CD14-positive monocyte (primary cell): ENCODE data around the gene C13orf46. TPM values are rescaled to one million over a fixed set of nuclear protein-coding genes. Genes with fewer than 3 reads are reported as not detected.

Source experiments
- DNase-seq, 3 donors: peaks; one replicate each; pipeline ENCODE4 v3.0.0-alpha.2; 2011 to 2022
- H2AFZ ChIP-seq: 2 replicates; pipeline ENCODE4 v1.6.0; 2012; ENCODE audit warnings: mild to moderate bottlenecking, low read depth, low read length, inconsistent platforms; ENCODE audit not compliant: insufficient read depth, poor library complexity, severe bottlenecking
- H3K27ac ChIP-seq, 2 donors: 1 replicate in 1 of 2; 2 replicates in 1 of 2; pipeline ENCODE4 v1.5.1; 2012 to 2013; ENCODE audit warnings: low read length in 2 of 2, control low read depth in 1 of 2, inconsistent platforms in 1 of 2, low read depth in 1 of 2, mild to moderate bottlenecking in 1 of 2
- H3K27me3 ChIP-seq, 2 donors: one replicate each; pipeline versions ENCODE4 v1.6.0 to v1.6.1; 2011 to 2013; ENCODE audit warnings: low read length in 2 of 2; ENCODE audit not compliant: control insufficient read depth in 2 of 2, insufficient read depth in 2 of 2
- H3K36me3 ChIP-seq, 2 donors: replicated peaks in 1 of 2; 1 replicate in 1 of 2; 2 replicates in 1 of 2; pipeline versions ENCODE4 v1.5.1 to v1.6.1; 2012 to 2013; ENCODE audit warnings: low read length in 2 of 2, control low read depth in 1 of 2, inconsistent platforms in 1 of 2, mild to moderate bottlenecking in 1 of 2; ENCODE audit not compliant: insufficient read depth in 2 of 2, control insufficient read depth in 1 of 2
- H3K4me1 ChIP-seq, 2 donors: 1 replicate in 1 of 2; 2 replicates in 1 of 2; pipeline versions ENCODE4 v1.5.1 to v1.6.1; 2012 to 2013; ENCODE audit warnings: low read length in 2 of 2, control low read depth in 1 of 2, inconsistent platforms in 1 of 2, mild to moderate bottlenecking in 1 of 2, moderate library complexity in 1 of 2; ENCODE audit not compliant: insufficient read depth in 2 of 2, control insufficient read depth in 1 of 2
- H3K4me2 ChIP-seq: replicated peaks from 2 replicates; pipeline ENCODE3; 2012; ENCODE audit warnings: low read length, moderate library complexity, mild to moderate bottlenecking; ENCODE audit not compliant: poor library complexity, severe bottlenecking; ENCODE audit errors: extremely low read depth
- H3K4me3 ChIP-seq, 3 experiments: fragments of 200-600 bp in 1 of 3; sonication (generic) in 1 of 3; replicated peaks in 1 of 3; 1 replicate in 2 of 3; 2 replicates in 1 of 3; pipeline ENCODE4 v1.5.1; 2011 to 2013; ENCODE audit warnings: low read length in 3 of 3, mild to moderate bottlenecking in 3 of 3, control low read depth in 2 of 3, low read depth in 2 of 3, inconsistent platforms in 1 of 3, moderate library complexity in 1 of 3
- H3K79me2 ChIP-seq: 2 replicates; pipeline ENCODE4 v1.6.0; 2012; ENCODE audit warnings: mild to moderate bottlenecking, control low read depth, inconsistent platforms, low read length, moderate library complexity; ENCODE audit not compliant: insufficient read depth
- H3K9ac ChIP-seq: 2 replicates; pipeline ENCODE4 v1.6.0; 2017; ENCODE audit warnings: low read length, mild to moderate bottlenecking; ENCODE audit not compliant: insufficient read depth, poor library complexity, severe bottlenecking
- H3K9me3 ChIP-seq, 2 donors: replicated peaks in 1 of 2; 1 replicate in 1 of 2; 2 replicates in 1 of 2; pipeline versions ENCODE4 v1.5.1 to v1.6.1; 2012 to 2013; ENCODE audit warnings: low read length in 2 of 2, control low read depth in 1 of 2; ENCODE audit not compliant: control insufficient read depth in 1 of 2, insufficient read depth in 1 of 2
- H4K20me1 ChIP-seq: 2 replicates; pipeline ENCODE4 v1.6.0; 2012; ENCODE audit warnings: mild to moderate bottlenecking, low read length, control low read depth, moderate library complexity; ENCODE audit not compliant: insufficient read depth
- H3K27ac Mint-ChIP-seq, 7 donors: one replicate each; pipeline ENCODE4 v1.8.0; 2020; ENCODE audit warnings: mild to moderate bottlenecking in 7 of 7, mixed read lengths in 7 of 7, moderate library complexity in 6 of 7, inconsistent platforms in 2 of 7
- H3K27me3 Mint-ChIP-seq, 3 donors: one replicate each; pipeline ENCODE4 v1.8.0; 2021 to 2022; ENCODE audit warnings: low read depth in 3 of 3, mild to moderate bottlenecking in 3 of 3, mixed read lengths in 3 of 3, moderate library complexity in 3 of 3, inconsistent platforms in 1 of 3
- H3K36me3 Mint-ChIP-seq, 2 donors: one replicate each; pipeline ENCODE4 v1.8.0; 2020; ENCODE audit warnings: mixed read lengths in 2 of 2, inconsistent platforms in 1 of 2, mild to moderate bottlenecking in 1 of 2
- H3K4me1 Mint-ChIP-seq: one replicate; pipeline ENCODE4 v1.8.0; 2020; ENCODE audit warnings: mild to moderate bottlenecking, mixed read lengths
- H3K4me3 Mint-ChIP-seq, 2 donors: one replicate each; pipeline ENCODE4 v1.8.0; 2020; ENCODE audit warnings: mild to moderate bottlenecking in 2 of 2, mixed read lengths in 2 of 2, moderate library complexity in 1 of 2
- H3K9me3 Mint-ChIP-seq, 7 donors: one replicate each; pipeline ENCODE4 v1.8.0; 2020 to 2022; ENCODE audit warnings: mixed read lengths in 7 of 7, mild to moderate bottlenecking in 6 of 7, moderate library complexity in 6 of 7, inconsistent platforms in 2 of 7
- WGBS: methylation state at CpG from one replicate; pipeline ENCODE4 v1.1.5; 2013; ENCODE audit warnings: missing lambda C conversion rate; ENCODE audit not compliant: insufficient coverage; 5-methylcytosine and 5-hydroxymethylcytosine counted together
- intact Hi-C, 2 donors: fragments of 100-400 bp; cut with micrococcal nuclease; formaldehyde crosslinking; loops; one replicate each; pipeline versions ENCODE4 v1.15.0 to v1.15.1; 2023
- polyA plus RNA-seq, 3 donors: library from polyadenylated mRNA; depleted of rRNA in 1 of 3; unstranded in 2 of 3; stranded (reverse) in 1 of 3; fragments of 300-500 nt in 2 of 3; fragments of >200 nt in 1 of 3; fragmentation: Illumina TruSeq in 2 of 3; gene quantifications; 1 replicate in 2 of 3; 2 replicates in 1 of 3; pipeline ENCODE4 v1.2.3, GENCODE V29; 2012 to 2021
- TF ChIP-seq, protein P1 (sequence below): fragments of 200-600 bp; IDR thresholded peaks from one replicate; pipeline ENCODE4 v1.8.0; 2022; ENCODE audit warnings: antibody characterized with exemption, mild to moderate bottlenecking

C13orf46 gene
- polyA plus RNA-seq, 3 donors: 0.05 to 0.35 TPM; not detected in 1

DNA sequence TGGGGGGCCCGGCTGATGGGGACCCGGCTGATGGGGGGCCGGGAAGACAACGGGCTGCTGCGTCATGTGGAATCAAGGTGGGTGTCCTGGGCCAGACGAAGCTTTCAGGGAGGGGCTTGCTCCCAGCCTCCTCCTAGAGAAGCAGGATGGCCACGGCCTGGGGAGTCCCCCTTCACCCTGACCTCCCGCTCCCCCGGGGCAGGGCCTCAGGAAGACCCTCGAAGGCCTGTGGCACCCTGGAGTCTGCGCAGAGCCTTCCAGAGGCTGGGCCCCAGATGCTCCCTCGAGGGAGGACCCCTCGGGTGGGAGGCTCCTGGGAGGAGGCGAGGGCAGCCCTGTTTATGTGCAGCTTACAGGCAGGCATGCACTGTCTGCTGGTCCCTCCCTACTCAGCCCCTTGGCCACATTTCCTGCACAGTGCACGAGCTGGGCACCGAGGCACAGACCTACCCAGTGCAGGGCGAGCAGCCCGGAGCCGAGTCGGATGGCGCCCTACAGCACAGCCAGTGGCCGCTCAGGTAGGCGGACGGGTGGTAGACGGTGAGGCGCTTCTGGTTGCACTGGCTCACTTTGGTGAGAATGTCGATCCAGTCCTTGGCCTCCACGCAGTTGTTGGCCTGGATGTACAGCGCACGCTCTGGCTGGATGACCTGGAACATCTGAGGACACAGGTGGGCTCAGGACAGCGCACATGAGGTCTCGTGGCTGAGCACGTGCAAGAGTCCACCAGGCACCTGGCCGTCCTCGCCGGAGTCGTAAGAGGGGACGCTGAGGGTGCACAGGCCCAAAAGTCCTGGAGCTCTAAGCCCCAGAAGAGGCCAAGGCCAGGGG lies 22.4 kb upstream of the C13orf46 start:
- intact Hi-C loops: no loop called here
- Histone ChIP-seq H2AFZ (no peak overlapping the region), H3K79me2 (no peaks in the 10 kb centered on the region), H3K9me3 (no peaks in the 10 kb centered on the region), H3K27me3 (no peaks in the 10 kb centered on the region), H3K4me1 (no peaks in the 10 kb centered on the region), H3K4me3 (no peak overlapping the region), H4K20me1 (peaks cover 6% of the 10 kb centered on the region), H3K4me2 (no peak overlapping the region), H3K9ac (no peak overlapping the region), H3K36me3 (peaks cover 77 to 88% of the 10 kb centered on the region in 2 donors), H3K27ac (no peak overlapping the region)
- peaks cover 0 to 2% (median 0%) of the 10 kb centered on the region in 3 donors for H3K27me3 Mint-ChIP-seq
- H3K4me1 Mint-ChIP-seq: no peaks in the 10 kb centered on the region
- no peak for DNase-seq
- H3K9me3 Mint-ChIP-seq: peaks cover 0 to 5% (median 0%) of the 10 kb centered on the region in 7 donors
- TF ChIP-seq, protein P1, sequence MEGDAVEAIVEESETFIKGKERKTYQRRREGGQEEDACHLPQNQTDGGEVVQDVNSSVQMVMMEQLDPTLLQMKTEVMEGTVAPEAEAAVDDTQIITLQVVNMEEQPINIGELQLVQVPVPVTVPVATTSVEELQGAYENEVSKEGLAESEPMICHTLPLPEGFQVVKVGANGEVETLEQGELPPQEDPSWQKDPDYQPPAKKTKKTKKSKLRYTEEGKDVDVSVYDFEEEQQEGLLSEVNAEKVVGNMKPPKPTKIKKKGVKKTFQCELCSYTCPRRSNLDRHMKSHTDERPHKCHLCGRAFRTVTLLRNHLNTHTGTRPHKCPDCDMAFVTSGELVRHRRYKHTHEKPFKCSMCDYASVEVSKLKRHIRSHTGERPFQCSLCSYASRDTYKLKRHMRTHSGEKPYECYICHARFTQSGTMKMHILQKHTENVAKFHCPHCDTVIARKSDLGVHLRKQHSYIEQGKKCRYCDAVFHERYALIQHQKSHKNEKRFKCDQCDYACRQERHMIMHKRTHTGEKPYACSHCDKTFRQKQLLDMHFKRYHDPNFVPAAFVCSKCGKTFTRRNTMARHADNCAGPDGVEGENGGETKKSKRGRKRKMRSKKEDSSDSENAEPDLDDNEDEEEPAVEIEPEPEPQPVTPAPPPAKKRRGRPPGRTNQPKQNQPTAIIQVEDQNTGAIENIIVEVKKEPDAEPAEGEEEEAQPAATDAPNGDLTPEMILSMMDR: no peak
- H3K4me3 Mint-ChIP-seq: no peak overlapping the region
- 97% methylated on average over 38 of the region's 38 CpGs for WGBS
- H3K36me3 Mint-ChIP-seq: peaks cover 69 to 76% of the 10 kb centered on the region in 2 donors
- H3K27ac Mint-ChIP-seq: peak overlapping the region in 1 of 7 donors; percentile 48

DNA sequence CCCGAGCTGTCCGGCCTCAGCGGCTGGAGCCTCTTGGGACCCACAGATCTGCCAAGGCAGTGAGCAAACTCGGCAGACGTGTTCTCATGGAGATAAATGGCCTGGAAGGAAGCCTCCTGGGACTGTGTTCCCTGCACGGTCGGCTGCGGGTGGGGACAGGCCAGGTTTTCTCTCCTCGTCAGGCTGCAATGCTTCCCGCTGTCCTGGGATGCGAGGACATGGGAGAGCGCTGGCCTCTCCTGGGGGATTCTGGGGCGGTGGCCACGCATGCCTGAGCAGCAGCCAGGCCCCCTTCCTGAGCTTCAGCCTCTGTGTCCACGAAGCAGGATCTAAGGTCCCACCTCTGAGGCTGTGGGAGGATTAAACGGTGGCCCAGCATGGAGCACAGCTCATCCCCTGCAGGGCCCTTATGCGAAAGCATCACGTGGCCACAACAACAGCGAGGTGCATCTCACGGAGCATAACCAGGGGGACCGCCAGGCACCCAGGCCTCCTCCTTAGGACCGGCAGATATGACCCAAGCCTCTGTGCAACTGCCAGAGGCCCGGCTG lies 21.2 kb upstream of the C13orf46 start:
- H3K4me2 ChIP-seq: no peak overlapping the region
- H3K9me3 ChIP-seq: peaks cover 0 to 3% of the 10 kb centered on the region in 2 donors
- intact Hi-C loops: no loop called here
- H3K79me2 ChIP-seq: no peaks in the 10 kb centered on the region
- peak overlapping the region in 2 of 7 donors; percentile 62 to 66 for H3K27ac Mint-ChIP-seq
- 92% methylated on average over 22 of the region's 23 CpGs for WGBS
- H3K9ac ChIP-seq: no peak overlapping the region
- H3K27ac ChIP-seq: no peak overlapping the region
- H3K36me3 ChIP-seq: peaks cover 77 to 88% of the 10 kb centered on the region in 2 donors
- no peak overlapping the region for H3K4me3 ChIP-seq
- no peaks in the 10 kb centered on the region for H3K4me1 Mint-ChIP-seq
- no peaks in the 10 kb centered on the region for H3K27me3 ChIP-seq
- H3K27me3 Mint-ChIP-seq: peaks cover 0 to 2% (median 0%) of the 10 kb centered on the region in 3 donors
- peaks cover 0 to 11% (median 1%) of the 10 kb centered on the region in 7 donors for H3K9me3 Mint-ChIP-seq
- TF ChIP-seq, protein P1: no peak
- no peak overlapping the region for H3K4me3 Mint-ChIP-seq
- DNase-seq: no peak
- peaks cover 68 to 77% of the 10 kb centered on the region in 2 donors for H3K36me3 Mint-ChIP-seq
- no peak overlapping the region for H2AFZ ChIP-seq
- H4K20me1 ChIP-seq: peaks cover 6% of the 10 kb centered on the region
- no peaks in the 10 kb centered on the region for H3K4me1 ChIP-seq
